Kidney (tissue), 14 donors: Measurements from ENCODE around the gene ATAD1. TPM values are rescaled to one million over a fixed set of nuclear protein-coding genes. Genes with fewer than 3 reads are reported as not detected.

Experiments used
- DNase-seq, 5 donors: peaks; one replicate each; pipeline ENCODE4 v3.0.0-alpha.2; 2013 to 2020
- FAIRE-seq: peaks from 2 replicates; lab custom pipeline; 2012; peaks lifted over from hg19 to GRCh38; lab: Jason Lieb, UNC
- H3K27ac ChIP-seq, 2 donors: one replicate each; pipeline ENCODE4 v1.7.0; 2013; ENCODE audit warnings: low read depth in 2 of 2, low read length in 2 of 2, inconsistent platforms in 1 of 2
- H3K27me3 ChIP-seq: one replicate; pipeline ENCODE4 v1.7.1; 2013; ENCODE audit warnings: low read length, inconsistent platforms; ENCODE audit not compliant: control insufficient read depth, insufficient read depth
- H3K36me3 ChIP-seq, 3 donors: one replicate each; pipeline versions ENCODE4 v1.7.0 to v1.7.1; 2013; ENCODE audit warnings: low read length in 3 of 3, control low read depth in 1 of 3, inconsistent platforms in 1 of 3; ENCODE audit not compliant: insufficient read depth in 3 of 3, control insufficient read depth in 2 of 3
- H3K4me1 ChIP-seq, 3 donors: one replicate each; pipeline versions ENCODE4 v1.7.0 to v1.7.1; 2013; ENCODE audit warnings: low read length in 3 of 3, inconsistent platforms in 1 of 3, low read depth in 1 of 3; ENCODE audit not compliant: control insufficient read depth in 2 of 3, insufficient read depth in 2 of 3
- H3K4me3 ChIP-seq, 3 donors: one replicate each; pipeline versions ENCODE4 v1.7.0 to v1.8.1; 2013; ENCODE audit warnings: low read length in 3 of 3, control low read depth in 1 of 3, inconsistent platforms in 1 of 3
- H3K9ac ChIP-seq, 3 donors: one replicate each; pipeline versions ENCODE4 v1.7.0 to v1.7.1; 2013; ENCODE audit warnings: low read length in 3 of 3, control low read depth in 1 of 3, inconsistent platforms in 1 of 3
- H3K9me3 ChIP-seq, 3 donors: one replicate each; pipeline versions ENCODE4 v1.7.0 to v1.7.1; 2013; ENCODE audit warnings: low read length in 3 of 3, control low read depth in 1 of 3, inconsistent platforms in 1 of 3; ENCODE audit not compliant: control insufficient read depth in 2 of 3, insufficient read depth in 1 of 3
- CTCF ChIP-seq: IDR thresholded peaks from 3 replicates; pipeline ENCODE4 v1.5.1; 2012; ENCODE audit warnings: mild to moderate bottlenecking, moderate library complexity, borderline replicate concordance; ENCODE audit not compliant: insufficient read depth; ENCODE audit errors: extremely low read depth
- intact Hi-C: fragments of 100-400 bp; cut with DNase I; formaldehyde crosslinking; loops from one replicate; pipeline ENCODE4 v1.11.1; 2022
- polyA plus RNA-seq: library from polyadenylated mRNA; stranded (reverse); fragments of 350-450 nt; fragmentation: Illumina TruSeq; extraction: RNeasy Lipid Tissue Mini Kit (QIAGEN cat#74804); gene quantifications from one replicate; pipeline ENCODE4 v1.2.3, GENCODE V29; 2014; ENCODE audit warnings: low read depth, low replicate concordance; ENCODE audit not compliant: insufficient read depth
- total RNA-seq: library from RNA; stranded (reverse); fragmentation: NEBNext Ultra II Directional; extraction: Animal tissue kit (Norgen Biotek cat#: 25700); gene quantifications from one replicate; pipeline ENCODE4 v1.2.1, GENCODE V29; 2021
- donor health status: control.
- donor health status: control.
- donor health status: control.
- donor health status: control.
- donor health status: control.
- donor health status: DM: yes; HTN: yes; CAD: no.
- donor health status: Normal renal cell carcinoma (clear cell type).

The ATAD1 gene
- total and polyA plus RNA-seq, 2 donors from 2014 or later: 22.0 to 57.3 TPM

- FAIRE-seq: no peak
- TF ChIP-seq CTCF: no peak
- Histone ChIP-seq H3K9me3 (no peaks in the 10 kb centered on the region), H3K27me3 (no peaks in the 10 kb centered on the region), H3K36me3 (peaks cover 0 to under 1% (median 0%) of the 10 kb centered on the region in 3 donors), H3K9ac (no peak overlapping the region), H3K4me1 (peaks cover 0 to 3% (median 0%) of the 10 kb centered on the region in 3 donors), H3K27ac (no peak overlapping the region), H3K4me3 (no peak overlapping the region)
- no peak for DNase-seq
- intact Hi-C loops: no loop called here
Measured at GRCh38 chr10:87794285-87794684, 23.7 kb downstream of the ATAD1 start.

DNA sequence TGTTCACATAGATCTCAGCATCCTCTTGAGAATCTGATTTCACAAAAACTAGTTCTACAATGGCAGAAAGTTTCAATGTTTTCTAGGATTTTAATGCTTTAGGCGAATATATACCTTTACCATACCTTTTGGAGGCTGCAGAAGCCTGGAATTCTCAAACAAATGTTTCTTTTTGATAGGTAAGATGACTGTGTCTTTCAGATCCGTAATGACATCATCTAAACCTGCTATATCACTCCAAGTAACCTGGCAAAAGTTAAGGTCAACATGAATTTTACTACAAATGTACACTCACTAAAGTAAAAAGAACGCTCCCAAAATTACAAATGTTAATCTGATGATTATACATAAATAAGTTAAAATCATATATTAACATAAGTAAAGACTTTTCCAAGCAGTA, 27.8 kb downstream of the ATAD1 start:
- peaks cover 0 to 5% (median 0%) of the 10 kb centered on the region in 3 donors for H3K36me3 ChIP-seq
- TF ChIP-seq CTCF: no peak
- H3K4me3 ChIP-seq: no peak overlapping the region
- no peaks in the 10 kb centered on the region for H3K27me3 ChIP-seq
- no peak for DNase-seq
- intact Hi-C loops: no loop called here
- no peak overlapping the region for H3K27ac ChIP-seq
- no peak overlapping the region for H3K9ac ChIP-seq
- H3K9me3 ChIP-seq: no peaks in the 10 kb centered on the region
- H3K4me1 ChIP-seq: no peaks in the 10 kb centered on the region
- no peak for FAIRE-seq

- no peaks in the 10 kb centered on the region for H3K4me1 ChIP-seq
- no peak for DNase-seq
- H3K4me3 ChIP-seq: no peak overlapping the region
- intact Hi-C loops: no loop called here
- peaks cover 0 to 7% (median 0%) of the 10 kb centered on the region in 3 donors for H3K36me3 ChIP-seq
- no peaks in the 10 kb centered on the region for H3K27me3 ChIP-seq
- H3K9me3 ChIP-seq: no peaks in the 10 kb centered on the region
- no peak for FAIRE-seq
- H3K27ac ChIP-seq: no peak overlapping the region
- H3K9ac ChIP-seq: no peak overlapping the region
- TF ChIP-seq CTCF: no peak
Measured at GRCh38 chr10:87786421-87786820, 31.6 kb downstream of the ATAD1 start.

DNA sequence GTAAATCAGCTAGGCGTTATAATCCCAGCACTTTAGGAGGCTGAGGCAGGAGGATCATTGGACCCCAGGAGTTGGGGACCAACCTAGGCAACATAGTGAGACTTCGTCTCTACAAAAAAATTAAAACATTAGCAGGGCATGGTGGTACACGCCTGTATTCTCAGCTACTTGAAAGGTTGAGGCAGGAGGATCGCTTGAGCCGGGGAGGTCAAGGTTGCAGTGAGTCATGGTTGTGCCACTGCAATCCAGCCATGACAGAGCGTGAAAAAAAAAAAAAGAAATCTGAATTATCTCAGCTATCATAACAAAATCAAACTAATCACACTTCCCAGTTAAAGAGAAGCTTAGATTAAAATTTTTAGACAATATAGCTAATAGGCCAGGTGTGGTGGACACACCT, 35.3 kb downstream of the ATAD1 start:
- DNase-seq (no peak), FAIRE-seq (no peak)
- Histone ChIP-seq H3K27ac (no peak overlapping the region), H3K4me1 (no peaks in the 10 kb centered on the region), H3K9me3 (no peaks in the 10 kb centered on the region), H3K4me3 (no peak overlapping the region), H3K36me3 (peaks cover 0 to 2% (median 2%) of the 10 kb centered on the region in 3 donors), H3K9ac (no peak overlapping the region), H3K27me3 (no peaks in the 10 kb centered on the region)
- intact Hi-C loops: no loop called here
- no peak for TF ChIP-seq CTCF
